Hematopoietic multipotent progenitor cell treated with erythropoietin and hydrocortisone succinate and interleukin-3 and kit ligand, for 8 days (in vitro differentiated cells): ENCODE measurements around the gene PSMC3.

Experiments used
- DNase-seq: peaks from one replicate; pipeline ENCODE4 v3.0.0-alpha.2; 2015

PSMC3 gene

DNA sequence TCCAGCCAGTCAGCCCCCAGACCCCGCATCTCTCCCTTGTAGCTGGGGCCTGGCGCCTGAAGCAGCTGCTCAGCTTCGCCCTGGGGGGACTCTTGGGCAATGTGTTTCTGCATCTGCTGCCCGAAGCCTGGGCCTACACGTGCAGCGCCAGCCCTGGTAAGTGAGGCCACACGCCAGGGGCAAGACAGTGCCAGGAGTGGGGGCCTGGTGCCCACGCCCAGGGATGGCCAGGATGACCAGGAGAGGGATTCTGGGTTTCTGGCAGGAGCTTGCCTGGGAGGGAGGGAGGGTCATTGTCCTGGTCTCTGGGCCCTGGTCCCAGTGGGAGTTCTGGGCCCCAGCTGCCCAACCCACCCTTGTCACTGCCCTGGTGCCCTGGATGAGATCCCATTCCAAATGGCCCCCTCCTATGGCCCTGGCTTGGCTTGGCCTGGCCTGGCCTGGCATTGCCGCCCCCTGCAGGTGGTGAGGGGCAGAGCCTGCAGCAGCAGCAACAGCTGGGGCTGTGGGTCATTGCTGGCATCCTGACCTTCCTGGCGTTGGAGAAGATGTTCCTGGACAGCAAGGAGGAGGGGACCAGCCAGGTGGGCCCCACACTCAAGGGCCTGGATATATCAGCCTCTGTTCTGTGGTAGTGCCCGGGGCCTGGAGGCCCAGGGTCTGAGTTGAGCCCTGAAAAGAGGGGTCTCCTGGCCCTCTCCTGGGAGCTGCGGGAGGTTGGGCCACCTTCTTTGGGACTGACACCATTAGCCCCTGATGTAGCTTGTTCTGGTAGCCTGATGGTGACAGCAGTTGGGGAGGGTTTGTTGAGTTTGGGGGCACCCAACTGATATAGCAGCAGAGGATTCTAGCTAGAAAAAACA lies 14.1 kb downstream of the PSMC3 start:
- peak; percentile 58 for DNase-seq

DNA sequence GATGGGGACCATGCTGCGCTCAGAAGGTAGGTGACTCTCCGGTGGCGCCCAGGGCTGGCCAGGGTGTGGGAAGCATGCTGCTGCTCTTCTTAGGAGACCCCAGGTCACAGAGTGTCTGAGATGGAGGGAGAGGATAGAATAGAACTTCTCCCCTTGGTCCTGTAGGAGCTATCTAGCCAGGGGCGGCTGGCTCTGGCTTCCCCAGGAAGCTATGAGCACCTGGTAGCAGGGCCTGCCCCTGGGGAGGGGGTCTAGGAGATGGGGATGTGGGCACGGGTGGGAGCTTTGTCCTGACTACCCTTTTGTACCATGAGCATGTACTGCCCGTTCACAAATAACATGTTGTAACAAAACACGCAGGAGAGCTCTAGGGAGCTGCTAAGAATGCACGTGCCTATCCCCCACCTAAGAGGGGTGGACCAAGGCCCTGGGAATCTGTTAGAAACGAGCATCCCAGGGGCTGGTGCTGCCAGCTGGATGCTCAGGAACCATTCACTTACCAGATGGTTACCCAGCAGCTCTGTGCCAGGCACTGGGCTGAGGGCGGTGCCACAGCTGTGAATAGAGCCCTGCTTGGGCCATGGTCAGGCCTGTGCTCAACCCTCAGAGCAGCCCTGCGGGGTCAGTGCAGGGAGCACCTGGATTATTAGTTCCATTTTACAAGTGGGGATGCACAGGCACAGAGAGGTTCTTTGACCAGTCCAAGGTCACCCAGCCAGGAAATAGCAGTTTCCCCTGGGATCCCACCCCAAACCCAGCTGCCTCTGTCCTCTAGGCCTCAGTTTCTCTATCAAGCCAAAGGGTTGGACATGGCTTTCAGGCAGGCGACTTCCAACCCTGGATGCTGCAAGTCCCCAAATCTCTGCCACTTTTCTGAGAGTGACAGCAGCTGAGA lies 15.6 kb downstream of the PSMC3 start:
- no peak for DNase-seq

- DNase-seq, result no peak
Measured at GRCh38 chr11:47409440-47410369, 16.5 kb downstream of the PSMC3 start.

GRCh38 chr11:47408598-47409439 lies 17.4 kb downstream of the PSMC3 start:
- no peak for DNase-seq

DNA sequence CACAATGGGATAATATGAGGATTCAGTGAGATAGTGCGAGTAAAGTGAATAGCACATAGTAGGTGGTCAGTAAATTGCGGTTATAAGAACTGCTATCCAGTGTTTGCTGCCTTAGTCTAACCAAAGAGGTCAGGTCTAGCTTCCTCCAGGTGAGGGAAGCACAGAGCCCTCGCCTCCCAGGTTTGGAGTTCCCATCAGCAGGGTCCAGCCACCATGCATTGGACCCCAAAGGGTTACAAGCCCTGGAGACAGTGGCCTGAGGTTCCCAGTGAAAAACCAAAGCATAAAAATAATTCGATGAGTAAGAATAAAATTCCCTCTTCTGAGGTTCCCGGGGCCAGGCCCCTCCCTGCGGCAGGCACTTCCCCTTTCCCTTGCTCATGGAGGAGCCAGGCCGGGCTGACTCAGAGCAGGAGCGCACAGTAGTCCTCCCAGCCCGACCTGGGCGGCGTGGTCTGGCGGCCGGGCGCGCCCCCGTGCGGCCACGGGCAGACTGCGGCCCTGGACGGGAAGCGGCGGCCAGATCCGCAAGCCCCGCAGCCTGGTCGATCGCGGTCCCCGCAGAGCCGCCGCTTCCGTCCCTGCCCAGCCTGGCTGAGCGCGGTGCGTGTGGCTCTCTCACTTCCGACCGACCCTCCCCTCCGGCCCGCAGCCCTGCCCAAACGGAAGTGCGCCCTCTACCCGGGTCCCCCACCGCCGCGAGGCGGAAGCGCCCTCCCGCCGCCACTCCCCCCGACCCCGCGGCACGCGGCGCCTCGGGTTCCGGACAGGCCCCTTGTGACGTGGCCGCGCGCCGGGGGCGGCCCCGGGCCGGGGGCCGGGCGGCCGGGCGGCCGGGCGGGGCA lies 18.3 kb downstream of the PSMC3 start, which contains the start of gene SLC39A13:
TSS of gene SLC39A13 (plus strand) at position 845 of the 845 bp plus-strand sequence. CDS start 1,505 bp downstream, outside the sequence.
- peak; percentile 90 for DNase-seq

- peak; percentile 24 for DNase-seq
Measured at GRCh38 chr11:47406896-47407745, 19.1 kb downstream of the PSMC3 start.

DNA sequence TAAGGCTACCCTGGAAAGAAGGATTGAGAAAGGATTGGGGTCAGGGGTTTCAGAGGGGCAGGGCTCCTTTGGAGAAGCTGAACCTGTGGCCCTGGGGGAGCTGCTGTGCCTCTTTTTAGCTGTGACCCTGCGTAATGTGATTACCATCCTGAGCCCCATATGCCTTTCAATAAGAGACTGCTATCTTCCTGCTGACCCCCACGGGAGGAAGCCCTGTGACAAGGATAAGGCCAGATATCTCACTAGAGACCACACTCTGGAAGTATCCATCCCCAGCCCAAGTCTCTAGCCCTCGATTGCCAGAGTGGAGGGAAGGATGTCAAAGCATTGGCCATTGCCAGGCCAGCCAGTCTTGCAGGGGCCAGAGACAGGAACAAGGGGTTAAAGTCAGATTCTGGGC lies 22.7 kb downstream of the PSMC3 start:
- DNase-seq, result no peak

GRCh38 chr11:47403135-47403534 lies 23.1 kb downstream of the PSMC3 start:
- DNase-seq, result no peak

DNA sequence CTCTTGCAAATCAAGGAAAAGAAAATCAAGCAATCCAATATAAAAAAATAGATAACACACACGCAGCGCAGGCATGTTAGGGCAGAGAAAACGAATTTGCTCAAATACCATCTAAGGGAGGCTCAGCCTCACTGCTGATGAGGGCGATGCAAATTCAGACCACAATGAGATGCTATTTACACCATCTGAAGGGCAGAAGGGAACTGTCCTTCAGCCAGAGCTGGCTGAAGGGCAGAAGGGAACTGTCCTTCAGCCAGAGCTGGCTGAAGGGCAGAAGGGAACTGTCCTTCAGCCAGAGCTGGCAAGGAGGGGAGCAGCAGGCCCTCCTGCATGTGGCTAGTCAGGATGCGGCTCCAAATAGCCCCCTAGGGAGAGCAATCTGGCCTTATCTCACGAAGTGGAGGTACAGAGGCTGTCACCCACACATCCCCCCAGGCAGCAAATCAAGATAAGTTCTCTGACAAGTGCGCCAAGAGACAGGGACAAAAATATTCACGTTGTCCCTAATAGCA lies 25.4 kb downstream of the PSMC3 start:
- DNase-seq, result peak; percentile 32

DNA sequence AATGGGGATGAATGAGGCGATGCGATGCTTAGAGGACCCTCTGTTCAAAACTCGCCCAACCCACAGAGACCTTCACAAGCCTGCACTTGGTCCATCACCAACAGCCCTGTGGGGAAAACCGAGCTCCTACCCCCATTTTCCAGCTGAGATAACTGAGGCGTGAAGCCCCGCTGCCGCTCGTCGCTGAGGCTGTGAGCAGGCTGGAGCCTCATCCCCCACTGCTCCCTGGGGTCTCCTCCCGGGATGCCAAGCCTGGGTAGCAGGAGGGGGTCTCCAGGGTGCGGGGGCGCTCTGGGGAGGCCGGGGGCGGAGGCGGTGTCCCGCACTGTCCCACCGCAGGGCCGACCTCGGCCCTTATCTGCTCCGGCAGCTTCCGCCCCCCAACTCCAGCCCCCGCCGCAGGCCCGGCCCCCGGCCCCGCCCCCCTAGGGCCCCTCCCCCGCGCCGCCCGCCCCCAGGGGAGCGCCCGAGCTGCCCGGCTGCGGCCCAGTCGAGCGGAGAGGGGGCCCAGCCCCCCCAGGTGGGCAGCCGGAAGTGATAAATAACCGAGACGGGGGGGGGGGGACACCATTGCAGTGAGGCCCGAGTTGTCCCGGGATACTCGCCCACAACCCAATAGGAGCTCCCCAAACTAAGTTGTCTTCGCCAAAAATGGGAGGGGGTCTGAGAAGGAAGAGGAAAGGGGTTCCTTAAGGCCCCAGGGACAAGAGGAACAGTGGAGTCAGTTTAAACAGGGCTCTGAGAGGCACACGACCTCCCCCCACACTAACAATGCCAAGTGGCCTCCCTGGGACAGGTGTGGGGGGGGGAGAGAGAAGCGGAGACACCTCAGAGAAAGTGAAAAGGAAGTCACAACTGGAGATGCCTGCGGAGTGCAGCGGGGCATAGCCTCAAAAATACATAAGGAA lies 26.1 kb downstream of the PSMC3 start:
- peak; percentile 6 for DNase-seq

DNA sequence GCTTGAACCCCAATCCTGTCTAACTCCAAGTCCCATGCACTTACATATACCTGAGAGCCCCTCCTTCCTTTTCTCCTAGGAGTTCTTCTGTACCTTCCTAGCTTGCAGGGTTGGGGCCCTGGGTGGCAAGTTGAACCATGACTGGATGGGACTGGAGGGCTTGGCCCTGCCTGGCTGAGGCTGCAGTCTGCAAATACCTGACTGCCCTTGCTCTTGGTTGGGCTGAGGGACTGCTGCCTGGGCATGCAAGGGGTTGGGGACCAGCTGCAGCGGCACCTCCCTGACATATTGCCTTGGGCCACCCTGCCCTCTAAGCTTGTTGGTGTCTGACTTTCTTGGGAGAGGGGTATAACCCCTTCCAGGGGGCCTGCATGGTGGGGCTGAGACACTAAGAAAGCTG lies 27.7 kb downstream of the PSMC3 start:
- no peak for DNase-seq

DNA sequence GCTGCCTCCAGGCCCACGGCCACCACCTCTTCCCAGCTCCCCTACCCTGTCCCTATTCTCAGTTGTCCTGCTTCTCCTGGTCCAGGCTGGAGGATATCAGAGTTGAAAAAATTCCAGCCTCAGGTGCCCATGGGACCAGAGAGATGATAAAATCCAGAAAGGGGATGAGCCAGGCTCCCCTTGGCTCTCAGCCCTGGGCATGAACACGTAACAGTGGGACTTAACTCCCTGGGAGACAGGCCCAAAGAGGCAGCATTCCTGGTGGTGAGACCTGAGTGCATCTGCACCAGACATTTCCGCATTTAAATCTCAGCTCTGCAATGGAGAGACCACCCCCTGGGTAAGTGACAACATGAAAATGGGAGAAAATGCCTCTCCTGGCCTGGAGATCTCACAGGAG lies 28.2 kb downstream of the PSMC3 start:
- DNase-seq, result no peak

DNA sequence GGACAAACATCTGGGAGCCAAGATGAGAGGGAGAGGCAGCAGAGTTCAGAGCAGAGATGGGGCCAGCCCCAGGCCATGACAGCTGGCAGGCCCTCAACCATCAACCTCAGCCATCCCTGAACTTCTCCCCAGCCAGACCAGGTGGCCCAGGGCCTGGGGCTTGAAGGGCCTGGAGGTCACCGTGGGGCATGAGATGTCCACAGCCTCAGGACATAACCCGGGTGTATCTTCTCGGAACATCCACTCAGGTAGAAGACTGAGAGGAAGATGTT lies 30.3 kb downstream of the PSMC3 start:
- no peak for DNase-seq

GRCh38 chr11:47395223-47396048 lies 30.8 kb downstream of the PSMC3 start:
- no peak for DNase-seq

GRCh38 chr11:47394322-47395222 lies 31.7 kb downstream of the PSMC3 start:
- DNase-seq, result peak; percentile 55

DNA sequence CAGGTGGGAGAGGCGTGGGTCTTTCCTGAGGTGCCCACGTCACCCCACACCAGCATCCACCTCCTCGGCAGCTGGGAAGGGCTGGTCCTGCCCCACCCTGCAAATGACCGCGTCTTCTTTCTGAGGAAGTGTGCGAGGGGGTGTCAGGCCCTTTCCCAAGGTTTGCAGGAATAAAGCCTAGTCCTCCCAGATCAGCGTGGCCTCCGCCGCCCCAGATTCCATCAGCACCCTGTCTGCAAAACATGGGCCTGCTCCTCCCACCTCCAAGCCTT lies 32.3 kb downstream of the PSMC3 start:
- DNase-seq, result no peak
